KMS-11 (cell line): Measurements from ENCODE around the gene DPP4.

ENCODE experiments used
- H2AFZ ChIP-seq: fragments of 200-600 bp; sonication (generic); 2 replicates; pipeline ENCODE4 v1.6.1; 2016; ENCODE audit warnings: antibody characterized with exemption, mixed run types, low read depth
- H3K27ac ChIP-seq: fragments of 200-600 bp; sonication (generic); 2 replicates; pipeline ENCODE4 v1.6.1; 2016; ENCODE audit warnings: mild to moderate bottlenecking, mixed run types
- H3K27me3 ChIP-seq: fragments of 200-600 bp; sonication (generic); 2 replicates; pipeline ENCODE4 v1.6.1; 2017; ENCODE audit warnings: mild to moderate bottlenecking, low read depth, mixed run types, moderate library complexity; ENCODE audit not compliant: insufficient read depth
- H3K36me3 ChIP-seq: fragments of 200-600 bp; sonication (generic); 2 replicates; pipeline ENCODE4 v1.6.1; 2017; ENCODE audit warnings: mild to moderate bottlenecking, mixed run types; ENCODE audit not compliant: insufficient read depth
- H3K4me1 ChIP-seq: fragments of 200-600 bp; sonication (generic); 2 replicates; pipeline ENCODE4 v1.6.1; 2016; ENCODE audit warnings: mild to moderate bottlenecking, low read depth, mixed run types; ENCODE audit not compliant: poor library complexity, severe bottlenecking
- H3K4me2 ChIP-seq: fragments of 200-600 bp; sonication (generic); 2 replicates; pipeline ENCODE4 v1.7.0; 2016; ENCODE audit warnings: mild to moderate bottlenecking, mixed run types
- H3K4me3 ChIP-seq: fragments of 200-600 bp; sonication (generic); IDR thresholded peaks from 2 replicates; pipeline ENCODE4 v1.6.1; 2017; ENCODE audit warnings: low read depth, low read length, mixed read lengths; ENCODE audit not compliant: insufficient read depth
- H3K79me2 ChIP-seq: fragments of 200-600 bp; sonication (generic); 2 replicates; pipeline ENCODE4 v1.6.1; 2016; ENCODE audit warnings: low read depth, mixed run types; ENCODE audit not compliant: insufficient read depth
- H3K9ac ChIP-seq: fragments of 200-600 bp; sonication (generic); 2 replicates; pipeline ENCODE4 v1.6.1; 2016; ENCODE audit warnings: mild to moderate bottlenecking, mixed run types
- H4K20me1 ChIP-seq: fragments of 200-600 bp; sonication (generic); 2 replicates; pipeline ENCODE4 v1.6.1; 2016; ENCODE audit warnings: mild to moderate bottlenecking, mixed run types; ENCODE audit not compliant: insufficient read depth
- CTCF ChIP-seq: fragments of 200-600 bp; sonication (generic); conservative IDR thresholded peaks from 2 replicates; pipeline ENCODE4 v1.6.1; 2017; ENCODE audit warnings: low read depth, mild to moderate bottlenecking, antibody characterized with exemption, low read length, moderate library complexity, mixed read lengths

Gene DPP4

GRCh38 chr2:162100579-162100978 lies 26.6 kb upstream of the DPP4 start:
- no peak for TF ChIP-seq CTCF
- H3K27ac ChIP-seq: no peak overlapping the region
- no peak overlapping the region for H3K9ac ChIP-seq
- H3K27me3 ChIP-seq: no peaks in the 10 kb centered on the region
- no peaks in the 10 kb centered on the region for H3K4me1 ChIP-seq
- no peaks in the 10 kb centered on the region for H4K20me1 ChIP-seq
- no peaks in the 10 kb centered on the region for H3K79me2 ChIP-seq
- H2AFZ ChIP-seq: no peak overlapping the region
- H3K36me3 ChIP-seq: no peaks in the 10 kb centered on the region
- H3K4me3 ChIP-seq: no peak overlapping the region
- H3K4me2 ChIP-seq: no peak overlapping the region

- no peaks in the 10 kb centered on the region for H3K27me3 ChIP-seq
- H3K36me3 ChIP-seq: no peaks in the 10 kb centered on the region
- H2AFZ ChIP-seq: no peak overlapping the region
- no peak overlapping the region for H3K4me2 ChIP-seq
- no peaks in the 10 kb centered on the region for H3K79me2 ChIP-seq
- no peaks in the 10 kb centered on the region for H3K4me1 ChIP-seq
- H3K9ac ChIP-seq: no peak overlapping the region
- no peak overlapping the region for H3K4me3 ChIP-seq
- no peak overlapping the region for H3K27ac ChIP-seq
- no peaks in the 10 kb centered on the region for H4K20me1 ChIP-seq
- TF ChIP-seq CTCF: no peak
These were observed 25.8 kb upstream of the DPP4 start for GRCh38 chr2:162099836-162100235.

- H3K9ac ChIP-seq: no peak overlapping the region
- H3K4me3 ChIP-seq: no peak overlapping the region
- no peaks in the 10 kb centered on the region for H3K79me2 ChIP-seq
- no peak overlapping the region for H3K4me2 ChIP-seq
- no peaks in the 10 kb centered on the region for H3K36me3 ChIP-seq
- H3K27ac ChIP-seq: no peak overlapping the region
- no peak overlapping the region for H2AFZ ChIP-seq
- TF ChIP-seq CTCF: no peak
- no peaks in the 10 kb centered on the region for H3K4me1 ChIP-seq
- H4K20me1 ChIP-seq: no peaks in the 10 kb centered on the region
- H3K27me3 ChIP-seq: no peaks in the 10 kb centered on the region
These were observed 18.9 kb upstream of the DPP4 start for GRCh38 chr2:162092658-162093556.

GRCh38 chr2:162092008-162092390 lies 18.0 kb upstream of the DPP4 start:
- Histone ChIP-seq H3K9ac (no peak overlapping the region), H3K27me3 (no peaks in the 10 kb centered on the region), H3K27ac (no peak overlapping the region), H3K36me3 (no peaks in the 10 kb centered on the region), H2AFZ (no peak overlapping the region), H3K4me1 (no peaks in the 10 kb centered on the region), H3K4me3 (no peak overlapping the region), H4K20me1 (no peaks in the 10 kb centered on the region), H3K79me2 (no peaks in the 10 kb centered on the region), H3K4me2 (no peak overlapping the region)
- TF ChIP-seq CTCF: no peak
